K562 (cell line): ENCODE data around the gene PAX8. TPM values are rescaled to one million over a fixed set of nuclear protein-coding genes. Genes with fewer than 3 reads are reported as not detected.

Experiments
- CCAR2 ChIP-seq: fragments of 200-400 bp; formaldehyde crosslinking; IDR thresholded peaks from 2 replicates; pipeline ENCODE4 v1.6.1; 2017; ENCODE audit warnings: mild to moderate bottlenecking, low read depth, low read length
- KAT7 ChIP-seq: sonication (generic); formaldehyde crosslinking; IDR thresholded peaks from 2 replicates; pipeline ENCODE4 v1.8.0; 2022; ENCODE audit warnings: missing genetic modification reagents, mild to moderate bottlenecking, borderline replicate concordance
- RREB1 ChIP-seq: fragments of 250-450 bp; sonication (Bioruptor Pico); IDR thresholded peaks from 2 replicates; pipeline ENCODE4 v1.4.0; 2020
- ZBTB8A ChIP-seq: fragments of 450-650 bp; IDR thresholded peaks from 2 replicates; pipeline ENCODE4 v1.6.1; 2018; ENCODE audit warnings: mild to moderate bottlenecking, moderate library complexity; ENCODE audit not compliant: partially characterized antibody
- ZFP1 ChIP-seq: fragments of 450-650 bp; formaldehyde crosslinking; IDR thresholded peaks from 2 replicates; pipeline ENCODE4 v1.4.0; 2020; ENCODE audit warnings: mild to moderate bottlenecking, mixed read lengths
- polyA plus RNA-seq, 8 experiments: library from polyadenylated mRNA; depleted of rRNA in 4 of 8; stranded (reverse) in 5 of 8; unstranded in 3 of 8; fragments of >200 nt; fragmentation: Nextera tagmentation in 2 of 8; fragmentation: Illumina TruSeq in 1 of 8; extraction: Ambion mirVana in 2 of 8; extraction: Trizol in 1 of 8; gene quantifications; 2 replicates each; pipeline versions ENCODE4 v1.2.1 to v1.2.3, GENCODE V29; 2011 to 2014; ENCODE audit warnings: inconsistent platforms in 1 of 8, missing spikeins in 1 of 8
- total RNA-seq, 7 experiments: library from RNA; depleted of rRNA in 6 of 7; stranded (reverse); fragments of >200 nt in 6 of 7; fragmentation: Illumina TruSeq in 2 of 7; extraction: Trizol in 2 of 7; gene quantifications; 2 replicates each; pipeline versions ENCODE4 v1.2.1 to v1.2.3, GENCODE V29; 2011 to 2021; ENCODE audit warnings: low replicate concordance in 1 of 7
- TF ChIP-seq, protein P1 (sequence below): sonication (generic); IDR thresholded peaks from 2 replicates; pipeline ENCODE4 v1.6.1; 2016

PAX8 gene
- total and polyA plus RNA-seq, 9 of the 15 experiments (the other 6 are each of a cell fraction or from before 2014, with no cell fraction given) = 0.13 to 2.1 (median 0.51) TPM

DNA sequence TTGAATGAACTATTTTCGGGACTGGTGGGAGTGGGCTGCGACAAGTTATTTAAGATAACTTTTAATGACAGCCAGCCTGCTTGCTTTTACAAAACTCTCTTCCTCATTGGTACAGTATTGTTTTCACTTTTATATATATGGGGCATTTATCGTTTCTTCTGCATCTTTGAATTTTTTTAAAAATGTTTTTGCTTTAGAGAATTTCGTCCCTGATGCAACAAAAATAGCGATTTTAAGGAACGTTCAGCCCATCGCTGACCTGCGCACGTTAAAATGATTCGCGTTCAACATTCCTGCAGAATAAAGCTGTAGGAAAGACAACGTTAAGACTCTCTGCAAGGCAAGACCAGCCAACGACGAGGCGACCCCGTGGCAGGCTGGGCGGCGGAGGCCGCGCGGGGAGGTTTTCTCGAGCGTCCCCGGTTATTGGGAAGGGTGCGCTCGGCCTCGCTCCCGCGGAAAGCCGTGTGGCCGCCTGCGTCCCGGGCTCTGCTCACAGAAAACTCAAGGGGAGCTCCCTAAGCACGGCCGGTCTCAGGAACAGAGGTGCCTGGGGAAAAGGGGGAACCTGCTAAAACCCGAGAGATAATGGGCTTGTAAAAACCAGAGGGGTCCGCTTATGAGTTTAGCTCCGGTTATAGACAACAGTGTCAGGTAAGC, 3.0 kb downstream of the PAX8 start (continued):
- TF ChIP-seq RREB1 (CRISPR knock-in tag) (no peak), ZFP1 (CRISPR knock-in tag) (no peak), KAT7 (CRISPR knock-in tag) (no peak), ZBTB8A (no peak), CCAR2 (no peak)
- TF ChIP-seq, protein P1, sequence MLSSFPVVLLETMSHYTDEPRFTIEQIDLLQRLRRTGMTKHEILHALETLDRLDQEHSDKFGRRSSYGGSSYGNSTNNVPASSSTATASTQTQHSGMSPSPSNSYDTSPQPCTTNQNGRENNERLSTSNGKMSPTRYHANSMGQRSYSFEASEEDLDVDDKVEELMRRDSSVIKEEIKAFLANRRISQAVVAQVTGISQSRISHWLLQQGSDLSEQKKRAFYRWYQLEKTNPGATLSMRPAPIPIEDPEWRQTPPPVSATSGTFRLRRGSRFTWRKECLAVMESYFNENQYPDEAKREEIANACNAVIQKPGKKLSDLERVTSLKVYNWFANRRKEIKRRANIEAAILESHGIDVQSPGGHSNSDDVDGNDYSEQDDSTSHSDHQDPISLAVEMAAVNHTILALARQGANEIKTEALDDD = no peak
